Suprapubic skin (tissue), 4 donors: ENCODE results near the gene HMCN1.

Experiments
- POLR2A ChIP-seq, 2 donors: fragments of 450-650 bp; IDR thresholded peaks; one replicate each; pipeline ENCODE4 v1.6.1; 2017; ENCODE audit warnings: antibody characterized with exemption in 2 of 2, mild to moderate bottlenecking in 2 of 2, moderate library complexity in 2 of 2
- POLR2AphosphoS5 ChIP-seq, 3 donors: sonication (generic); formaldehyde crosslinking; IDR thresholded peaks; one replicate each; pipeline ENCODE4 v1.6.1; 2017; ENCODE audit warnings: antibody characterized with exemption in 3 of 3
- TF ChIP-seq, protein P1 (sequence below), 2 donors: fragments of 200-600 bp in 1 of 2; fragments of 450-650 bp in 1 of 2; sonication (generic) in 1 of 2; IDR thresholded peaks; one replicate each; pipeline ENCODE4 v1.5.1; 2016 to 2019; ENCODE audit warnings: antibody characterized with exemption in 2 of 2, mild to moderate bottlenecking in 1 of 2, moderate library complexity in 1 of 2

DNA sequence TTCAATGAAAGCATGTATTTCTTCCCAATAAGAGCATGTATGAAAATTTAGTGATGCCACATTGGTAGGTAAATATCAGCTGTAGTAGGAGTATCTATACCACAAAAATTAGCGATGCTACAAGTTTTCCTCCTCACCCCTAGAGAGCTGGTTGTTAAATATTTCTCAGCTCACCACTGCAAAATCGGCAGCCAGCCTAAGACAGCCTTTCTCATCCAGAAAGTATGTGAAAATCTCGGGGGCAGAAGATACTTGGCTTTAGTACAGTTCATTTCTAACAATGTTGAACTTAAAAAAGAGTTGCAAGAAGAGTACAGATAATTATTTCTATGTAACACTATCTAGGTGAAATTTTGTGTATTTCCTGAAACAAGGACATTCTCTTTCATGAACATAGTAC lies 405.5 kb downstream of the HMCN1 start:
- TF ChIP-seq POLR2A (IDR thresholded peaks at IDR 0.05) (no peak), POLR2AphosphoS5 (IDR thresholded peaks at IDR 0.05) (no peak)
- TF ChIP-seq, protein P1, sequence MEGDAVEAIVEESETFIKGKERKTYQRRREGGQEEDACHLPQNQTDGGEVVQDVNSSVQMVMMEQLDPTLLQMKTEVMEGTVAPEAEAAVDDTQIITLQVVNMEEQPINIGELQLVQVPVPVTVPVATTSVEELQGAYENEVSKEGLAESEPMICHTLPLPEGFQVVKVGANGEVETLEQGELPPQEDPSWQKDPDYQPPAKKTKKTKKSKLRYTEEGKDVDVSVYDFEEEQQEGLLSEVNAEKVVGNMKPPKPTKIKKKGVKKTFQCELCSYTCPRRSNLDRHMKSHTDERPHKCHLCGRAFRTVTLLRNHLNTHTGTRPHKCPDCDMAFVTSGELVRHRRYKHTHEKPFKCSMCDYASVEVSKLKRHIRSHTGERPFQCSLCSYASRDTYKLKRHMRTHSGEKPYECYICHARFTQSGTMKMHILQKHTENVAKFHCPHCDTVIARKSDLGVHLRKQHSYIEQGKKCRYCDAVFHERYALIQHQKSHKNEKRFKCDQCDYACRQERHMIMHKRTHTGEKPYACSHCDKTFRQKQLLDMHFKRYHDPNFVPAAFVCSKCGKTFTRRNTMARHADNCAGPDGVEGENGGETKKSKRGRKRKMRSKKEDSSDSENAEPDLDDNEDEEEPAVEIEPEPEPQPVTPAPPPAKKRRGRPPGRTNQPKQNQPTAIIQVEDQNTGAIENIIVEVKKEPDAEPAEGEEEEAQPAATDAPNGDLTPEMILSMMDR (IDR thresholded peaks at IDR 0.05) = no peak
